ENCODE data around the gene SH3D19. TPM values are rescaled to one million over a fixed set of nuclear protein-coding genes. Genes with fewer than 3 reads are reported as not detected.

SH3D19 gene
- total RNA-seq, 1 donor from 2014 or later: 66.5 TPM

GRCh38 chr4:151174784-151175183 is 150.6 kb downstream of the SH3D19 start:
- H3K9me3 Mint-ChIP-seq (ENCODE audit: unreplicated experiment): no peaks in the 10 kb centered on the region
- H3K4me1 ChIP-seq (ENCODE audit: insufficient read depth, low read length): peaks cover 2% of the 10 kb centered on the region
- no peak overlapping the region for H3K27ac ChIP-seq (ENCODE audit: low read depth, low read length)
- FAIRE-seq (no peak), DNase-seq (ENCODE audit: low read depth) (no peak)
- peaks cover 19% of the 10 kb centered on the region for H3K36me3 Mint-ChIP-seq (ENCODE audit: low read depth, unreplicated experiment)
- H3K4me3 ChIP-seq (ENCODE audit: insufficient read depth, low read depth, low read length): no peak overlapping the region
- no peak overlapping the region for H3K4me2 ChIP-seq (ENCODE audit: low read length)
- H3K9me3 ChIP-seq (ENCODE audit: insufficient read depth, low read depth, low read length): no peaks in the 10 kb centered on the region
- no peaks in the 10 kb centered on the region for H3K27me3 Mint-ChIP-seq (ENCODE audit: low read depth, unreplicated experiment)
- no peaks in the 10 kb centered on the region for H3K27me3 ChIP-seq (ENCODE audit: insufficient read depth, low read length)
- H3K4me1 Mint-ChIP-seq (ENCODE audit: low read depth, unreplicated experiment): peaks cover 4% of the 10 kb centered on the region
- H4K20me1 ChIP-seq (ENCODE audit: insufficient read depth, low read length): peaks cover 15% of the 10 kb centered on the region
- no peak overlapping the region for H2AFZ ChIP-seq (ENCODE audit: low read depth, low read length)
- no peak for TF ChIP-seq EZH2 (IDR thresholded peaks at IDR 0.05; ENCODE audit: insufficient read depth, low read length)
- no peak for TF ChIP-seq CTCF (IDR thresholded peaks at IDR 0.05; ENCODE audit: insufficient read depth, low read depth, low read length)
- no peak overlapping the region for H3K27ac Mint-ChIP-seq (ENCODE audit: unreplicated experiment)
- H3K36me3 ChIP-seq (ENCODE audit: insufficient read depth, low read length): peaks cover 43% of the 10 kb centered on the region
- no peaks in the 10 kb centered on the region for H3K79me2 ChIP-seq (ENCODE audit: insufficient read depth, low read length)
- no peak overlapping the region for H3K9ac ChIP-seq (ENCODE audit: low read length)
- no peak overlapping the region for H3K4me3 Mint-ChIP-seq (ENCODE audit: unreplicated experiment)

GRCh38 chr4:151173871-151174270 is 151.5 kb downstream of the SH3D19 start:
- H3K27ac ChIP-seq (ENCODE audit: low read depth, low read length): no peak overlapping the region
- TF ChIP-seq CTCF (IDR thresholded peaks at IDR 0.05; ENCODE audit: insufficient read depth, low read depth, low read length) (no peak), EZH2 (IDR thresholded peaks at IDR 0.05; ENCODE audit: insufficient read depth, low read length) (no peak)
- no peak for DNase-seq (ENCODE audit: low read depth)

GRCh38 chr4:151169900-151170299 is 155.5 kb downstream of the SH3D19 start:
- no peak overlapping the region for H3K27ac Mint-ChIP-seq (ENCODE audit: unreplicated experiment)
- DNase-seq (ENCODE audit: low read depth) (peak; percentile 61), FAIRE-seq (peak; percentile 41)
- peaks cover 8% of the 10 kb centered on the region for H3K4me1 Mint-ChIP-seq (ENCODE audit: low read depth, unreplicated experiment)
- no peaks in the 10 kb centered on the region for H3K27me3 Mint-ChIP-seq (ENCODE audit: low read depth, unreplicated experiment)
- H3K36me3 Mint-ChIP-seq (ENCODE audit: low read depth, unreplicated experiment): peaks cover 25% of the 10 kb centered on the region
- Histone ChIP-seq H3K4me2 (ENCODE audit: low read length) (no peak overlapping the region), H3K27me3 (ENCODE audit: insufficient read depth, low read length) (no peaks in the 10 kb centered on the region), H4K20me1 (ENCODE audit: insufficient read depth, low read length) (peaks cover 23% of the 10 kb centered on the region), H3K4me1 (ENCODE audit: insufficient read depth, low read length) (peaks cover 4% of the 10 kb centered on the region), H3K79me2 (ENCODE audit: insufficient read depth, low read length) (no peaks in the 10 kb centered on the region), H3K36me3 (ENCODE audit: insufficient read depth, low read length) (peaks cover 26% of the 10 kb centered on the region), H3K27ac (ENCODE audit: low read depth, low read length) (peak overlapping the region; percentile 35), H3K9me3 (ENCODE audit: insufficient read depth, low read depth, low read length) (no peaks in the 10 kb centered on the region), H2AFZ (ENCODE audit: low read depth, low read length) (no peak overlapping the region), H3K4me3 (ENCODE audit: insufficient read depth, low read depth, low read length) (no peak overlapping the region), H3K9ac (ENCODE audit: low read length) (peak overlapping the region; percentile 7)
- no peak overlapping the region for H3K4me3 Mint-ChIP-seq (ENCODE audit: unreplicated experiment)
- no peaks in the 10 kb centered on the region for H3K9me3 Mint-ChIP-seq (ENCODE audit: unreplicated experiment)
- TF ChIP-seq CTCF (IDR thresholded peaks at IDR 0.05; ENCODE audit: insufficient read depth, low read depth, low read length) (no peak), EZH2 (IDR thresholded peaks at IDR 0.05; ENCODE audit: insufficient read depth, low read length) (no peak)

More at GRCh38 chr4:151173871-151174270, 151.5 kb downstream of the SH3D19 start:
- H3K27me3 Mint-ChIP-seq (ENCODE audit: low read depth, unreplicated experiment): no peaks in the 10 kb centered on the region
- no peak overlapping the region for H2AFZ ChIP-seq (ENCODE audit: low read depth, low read length)
- H3K27me3 ChIP-seq (ENCODE audit: insufficient read depth, low read length): no peaks in the 10 kb centered on the region
- no peak overlapping the region for H3K4me3 Mint-ChIP-seq (ENCODE audit: unreplicated experiment)
- no peaks in the 10 kb centered on the region for H3K79me2 ChIP-seq (ENCODE audit: insufficient read depth, low read length)
- H3K4me1 ChIP-seq (ENCODE audit: insufficient read depth, low read length): peaks cover 4% of the 10 kb centered on the region
- no peak overlapping the region for H3K4me3 ChIP-seq (ENCODE audit: insufficient read depth, low read depth, low read length)
- peaks cover 21% of the 10 kb centered on the region for H4K20me1 ChIP-seq (ENCODE audit: insufficient read depth, low read length)
- no peak overlapping the region for H3K9ac ChIP-seq (ENCODE audit: low read length)
- H3K9me3 ChIP-seq (ENCODE audit: insufficient read depth, low read depth, low read length): no peaks in the 10 kb centered on the region
- peaks cover 19% of the 10 kb centered on the region for H3K36me3 Mint-ChIP-seq (ENCODE audit: low read depth, unreplicated experiment)
- peaks cover 43% of the 10 kb centered on the region for H3K36me3 ChIP-seq (ENCODE audit: insufficient read depth, low read length)
- no peak overlapping the region for H3K4me2 ChIP-seq (ENCODE audit: low read length)
- H3K27ac Mint-ChIP-seq (ENCODE audit: unreplicated experiment): no peak overlapping the region
- H3K9me3 Mint-ChIP-seq (ENCODE audit: unreplicated experiment): no peaks in the 10 kb centered on the region
- FAIRE-seq: no peak
- H3K4me1 Mint-ChIP-seq (ENCODE audit: low read depth, unreplicated experiment): peaks cover 9% of the 10 kb centered on the region
